GM06990 (cell line): ENCODE measurements around the gene NDUFS1.

Experiments
- DNase-seq: peaks from one replicate; pipeline ENCODE4 v3.0.0-alpha.2; 2011; ENCODE audit not compliant: insufficient read length; ENCODE audit errors: extremely low read depth
- H3K27me3 ChIP-seq: replicated peaks from 2 replicates; pipeline ENCODE4 v1.6.0; 2011; ENCODE audit warnings: low read length; ENCODE audit not compliant: control insufficient read depth, insufficient read depth
- H3K36me3 ChIP-seq: 2 replicates; pipeline ENCODE4 v1.5.1; 2011; ENCODE audit warnings: low read length; ENCODE audit not compliant: control insufficient read depth, insufficient read depth
- H3K4me3 ChIP-seq: replicated peaks from 2 replicates; pipeline ENCODE4 v1.5.1; 2011; ENCODE audit warnings: low read depth, mild to moderate bottlenecking, control low read depth, low read length
- TF ChIP-seq, protein P1 (sequence below): IDR thresholded peaks from 2 replicates; pipeline ENCODE4 v1.5.1; 2011; ENCODE audit warnings: low read length, control low read depth, mild to moderate bottlenecking, inconsistent platforms; ENCODE audit not compliant: insufficient read depth, poor library complexity, severe bottlenecking

NDUFS1 gene

DNA sequence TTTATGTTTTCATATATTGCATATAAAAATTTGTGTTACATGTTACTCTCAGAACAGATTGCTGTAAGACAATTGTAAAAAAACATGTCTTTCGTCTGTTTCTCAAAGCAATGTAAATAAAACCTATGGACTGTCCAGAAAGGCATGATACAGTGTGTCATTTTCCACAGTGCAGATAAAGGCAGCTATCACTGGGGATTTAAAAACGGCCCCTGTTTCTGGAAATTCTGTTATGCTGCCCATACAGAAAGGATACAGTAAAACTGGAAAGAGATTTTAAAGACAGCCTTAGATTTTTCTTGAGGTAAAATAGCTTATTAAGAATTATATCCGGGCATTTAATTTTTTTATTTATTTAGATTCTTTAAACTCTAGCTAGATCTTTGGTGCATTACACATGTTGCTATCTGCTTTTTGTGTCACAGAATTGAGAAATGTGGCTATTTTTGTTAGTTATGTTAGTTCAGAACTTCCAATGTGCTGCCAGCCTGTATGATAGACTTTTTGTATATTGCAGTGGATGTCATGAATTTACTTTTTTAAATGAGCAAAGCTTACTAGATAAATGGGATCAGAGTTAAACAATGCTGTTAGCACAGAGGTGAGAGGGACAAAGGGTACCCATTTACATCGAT, 72.4 kb downstream of the NDUFS1 start:
- peak; percentile 15 for DNase-seq
- Histone ChIP-seq H3K36me3 (no peaks in the 10 kb centered on the region), H3K4me3 (peak overlapping the region; percentile 74), H3K27me3 (no peaks in the 10 kb centered on the region)
- TF ChIP-seq, protein P1, sequence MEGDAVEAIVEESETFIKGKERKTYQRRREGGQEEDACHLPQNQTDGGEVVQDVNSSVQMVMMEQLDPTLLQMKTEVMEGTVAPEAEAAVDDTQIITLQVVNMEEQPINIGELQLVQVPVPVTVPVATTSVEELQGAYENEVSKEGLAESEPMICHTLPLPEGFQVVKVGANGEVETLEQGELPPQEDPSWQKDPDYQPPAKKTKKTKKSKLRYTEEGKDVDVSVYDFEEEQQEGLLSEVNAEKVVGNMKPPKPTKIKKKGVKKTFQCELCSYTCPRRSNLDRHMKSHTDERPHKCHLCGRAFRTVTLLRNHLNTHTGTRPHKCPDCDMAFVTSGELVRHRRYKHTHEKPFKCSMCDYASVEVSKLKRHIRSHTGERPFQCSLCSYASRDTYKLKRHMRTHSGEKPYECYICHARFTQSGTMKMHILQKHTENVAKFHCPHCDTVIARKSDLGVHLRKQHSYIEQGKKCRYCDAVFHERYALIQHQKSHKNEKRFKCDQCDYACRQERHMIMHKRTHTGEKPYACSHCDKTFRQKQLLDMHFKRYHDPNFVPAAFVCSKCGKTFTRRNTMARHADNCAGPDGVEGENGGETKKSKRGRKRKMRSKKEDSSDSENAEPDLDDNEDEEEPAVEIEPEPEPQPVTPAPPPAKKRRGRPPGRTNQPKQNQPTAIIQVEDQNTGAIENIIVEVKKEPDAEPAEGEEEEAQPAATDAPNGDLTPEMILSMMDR = no peak

DNA sequence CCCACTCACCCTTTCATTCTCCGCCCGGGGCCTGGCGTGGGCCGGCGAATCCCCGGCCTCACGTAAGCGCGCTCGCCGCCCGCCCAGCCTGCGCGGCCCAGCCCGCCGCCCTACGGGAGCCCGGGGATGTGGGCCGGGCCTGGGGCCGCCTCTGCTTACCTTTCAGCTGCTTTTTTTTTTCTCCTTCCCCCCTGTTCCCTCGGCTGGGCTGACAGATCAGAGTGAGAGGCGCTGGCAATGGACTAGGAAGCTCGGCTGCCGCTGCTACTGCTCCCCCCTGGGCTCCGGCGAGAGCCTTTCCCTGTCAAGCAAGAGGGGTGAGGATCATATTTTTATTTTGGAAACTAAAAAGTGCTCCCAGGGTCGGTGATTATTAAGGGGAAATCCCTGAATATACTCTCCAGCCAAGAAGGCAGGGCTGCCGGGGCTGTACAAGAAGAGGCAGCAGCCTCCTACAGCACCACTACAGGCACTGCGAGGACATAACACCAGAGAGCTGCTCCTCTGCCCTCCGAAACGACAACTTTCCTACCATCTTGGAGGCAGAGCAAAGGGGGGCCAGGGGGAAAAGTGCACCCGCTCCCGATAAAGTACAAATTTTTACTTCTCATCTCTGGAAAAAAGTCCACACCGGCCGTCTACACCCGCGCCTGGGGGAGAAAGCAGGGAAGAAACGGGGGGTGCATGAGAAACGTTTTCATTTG, 73.3 kb downstream of the NDUFS1 start, which contains the start of gene INO80D:
TSS of gene INO80D (minus strand) at position 433 of the 704 bp plus-strand sequence. CDS start 23,158 bp downstream, outside the sequence.
- H3K36me3 ChIP-seq = no peaks in the 10 kb centered on the region
- no peaks in the 10 kb centered on the region for H3K27me3 ChIP-seq
- peak; percentile 87 for DNase-seq
- TF ChIP-seq, protein P1 = peak; percentile 62
- H3K4me3 ChIP-seq = peak within 1 kb of the TSS; percentile 74

DNA sequence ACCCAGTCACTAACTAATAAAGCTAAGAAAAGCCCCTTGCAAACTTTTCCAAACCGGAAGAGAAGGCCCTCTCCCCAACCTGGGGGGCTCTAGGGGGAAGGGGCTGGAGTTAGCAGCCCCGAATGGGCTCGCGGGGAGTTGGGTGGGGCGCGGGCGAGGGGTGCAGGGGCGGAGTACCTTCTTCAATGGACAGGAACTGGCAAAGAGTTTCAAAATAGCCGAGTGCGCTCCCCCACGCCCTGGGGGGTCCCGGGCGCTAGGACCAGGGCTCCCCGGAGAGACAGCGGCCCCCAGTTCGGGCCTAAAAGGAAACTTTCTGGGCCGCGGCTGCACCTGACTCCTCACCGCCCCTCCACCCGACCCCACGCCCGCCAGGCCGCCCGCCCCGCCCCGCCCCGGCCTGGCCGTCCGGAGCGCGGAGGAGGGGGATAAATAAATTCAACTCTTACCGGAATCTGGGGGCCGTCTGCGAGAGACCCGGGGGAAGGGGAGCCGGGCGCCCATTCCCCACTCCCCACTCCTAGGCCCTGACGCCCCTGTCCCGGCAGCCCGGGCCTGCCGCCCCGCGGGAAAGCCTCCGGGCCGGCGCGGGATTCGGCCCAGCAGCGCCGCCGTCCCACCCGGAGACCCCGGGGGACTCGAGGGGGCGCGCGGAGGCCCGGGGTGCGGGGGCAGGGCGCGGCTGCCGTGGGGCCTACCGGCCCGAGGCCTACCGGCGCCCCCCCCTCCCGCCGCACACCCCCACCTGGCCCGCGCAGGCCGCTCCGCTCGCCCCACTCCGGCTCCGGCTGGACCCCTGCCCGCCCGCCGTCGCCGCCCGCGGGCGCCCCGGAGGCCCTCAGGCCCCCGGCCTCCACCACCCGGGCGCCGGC, 74.1 kb downstream of the NDUFS1 start:
- peak; percentile 63 for DNase-seq
- Histone ChIP-seq H3K4me3 (peak overlapping the region; percentile 74), H3K36me3 (no peaks in the 10 kb centered on the region), H3K27me3 (no peaks in the 10 kb centered on the region)
- TF ChIP-seq, protein P1 = no peak

DNA sequence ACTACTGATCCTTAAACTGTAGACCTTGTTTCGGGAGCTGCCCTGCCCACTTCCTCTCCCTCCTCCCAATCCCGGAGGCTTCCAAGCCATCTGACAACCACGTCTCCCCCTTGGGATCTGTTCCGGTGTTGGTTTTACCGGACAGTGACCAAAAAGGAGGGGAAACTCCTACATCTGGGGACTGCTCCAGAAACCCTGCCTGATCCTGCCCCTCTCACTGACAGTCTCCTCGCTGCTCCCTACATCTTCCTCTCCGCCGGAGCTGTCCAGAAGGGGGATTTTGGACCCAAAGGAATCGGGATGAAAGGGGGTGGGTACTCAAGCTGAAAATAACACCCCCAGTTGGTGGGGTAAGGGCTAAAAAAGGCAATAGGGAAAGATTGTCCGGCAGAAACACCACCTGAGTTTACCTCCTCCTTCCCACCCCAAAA, 74.8 kb downstream of the NDUFS1 start:
- TF ChIP-seq, protein P1 = no peak
- no peaks in the 10 kb centered on the region for H3K27me3 ChIP-seq
- H3K36me3 ChIP-seq = no peaks in the 10 kb centered on the region
- peak overlapping the region; percentile 74 for H3K4me3 ChIP-seq
- peak; percentile 43 for DNase-seq

DNA sequence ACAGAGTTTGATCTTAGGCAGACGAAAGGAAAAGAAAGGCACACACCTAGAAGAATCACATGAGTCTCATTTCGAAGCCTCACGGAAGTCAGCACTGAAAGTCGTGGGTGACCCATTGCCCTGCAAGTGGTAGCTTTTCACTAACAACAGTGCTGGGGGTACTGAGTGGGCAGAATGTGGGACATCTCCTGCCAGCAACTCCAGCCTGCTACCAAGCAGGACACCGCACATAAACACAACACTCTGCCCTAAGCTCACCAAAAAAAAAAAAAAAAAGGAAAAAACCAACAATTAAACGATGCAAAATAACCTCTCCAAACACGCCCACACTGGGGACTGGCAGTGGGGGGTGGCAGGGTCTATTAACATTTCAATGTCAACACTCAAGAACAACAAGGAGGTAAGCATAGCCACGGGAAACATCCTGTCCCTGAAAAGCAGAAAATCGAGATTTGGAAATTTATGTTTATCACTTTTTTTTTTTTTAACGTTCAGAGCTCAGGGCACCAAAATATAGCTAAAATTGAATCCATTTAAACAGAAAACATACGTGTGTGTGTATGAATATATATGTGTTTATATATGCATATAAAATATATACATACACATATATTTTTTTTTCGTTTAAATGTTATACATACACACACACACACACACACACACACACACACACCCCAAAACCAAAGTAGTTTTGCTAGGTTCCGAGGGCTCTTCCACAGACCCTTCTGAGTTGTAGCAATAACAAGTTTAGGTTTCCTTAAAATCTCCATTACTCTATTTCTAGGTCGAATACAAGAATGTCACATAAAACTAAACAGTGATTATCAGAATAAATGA, 75.4 kb downstream of the NDUFS1 start:
- TF ChIP-seq, protein P1 = no peak
- no peak for DNase-seq
- Histone ChIP-seq H3K36me3 (no peaks in the 10 kb centered on the region), H3K4me3 (peak overlapping the region; percentile 74), H3K27me3 (no peaks in the 10 kb centered on the region)
